Measurements from ENCODE around the gene GLI3. TPM values are rescaled to one million over a fixed set of nuclear protein-coding genes. Genes with fewer than 3 reads are reported as not detected.

The GLI3 gene
- 24.5 TPM for polyA plus RNA-seq (2012; ENCODE audit: insufficient read length, low read depth)

GRCh38 chr7:42236976-42237810, at the start of gene GLI3:
TSS of gene GLI3 (minus strand) at chr7:42237209. CDS start at chr7:42223253, 13,956 bp downstream.
- TF ChIP-seq TAF1 (IDR thresholded peaks at IDR 0.05; ENCODE audit: borderline replicate concordance, insufficient read depth, low read length) = 0 out of 2 replicates have a peak, but pooled peaks have one; percentile 44
- TF ChIP-seq REST (IDR thresholded peaks at IDR 0.05; ENCODE audit: insufficient read depth in 1 of 2, low read depth in 2 of 2, low read length in 2 of 2) = peak in 1 of 2 experiments; percentile 9; a peak in 1 of 4 replicates
- TF ChIP-seq POLR2AphosphoS5 (IDR thresholded peaks at IDR 0.05; ENCODE audit: low read depth, low read length) = peak; percentile 70
- TF ChIP-seq FOXP2 (optimal IDR thresholded peaks at IDR 0.05; ENCODE audit: borderline replicate concordance, extremely low read depth, extremely low read length, insufficient read depth) = peak; percentile 81
- no peak for TF ChIP-seq SIN3A (IDR thresholded peaks at IDR 0.05; ENCODE audit: borderline replicate concordance, insufficient read depth, low read length)

GRCh38 chr7:42285383-42285824, 48.4 kb upstream of the GLI3 start:
- TF ChIP-seq REST (IDR thresholded peaks at IDR 0.05; ENCODE audit: insufficient read depth in 1 of 2, low read depth in 2 of 2, low read length in 2 of 2) (no peak), SIN3A (IDR thresholded peaks at IDR 0.05; ENCODE audit: borderline replicate concordance, insufficient read depth, low read length) (no peak), FOXP2 (optimal IDR thresholded peaks at IDR 0.05; ENCODE audit: borderline replicate concordance, extremely low read depth, extremely low read length, insufficient read depth) (no peak), TAF1 (IDR thresholded peaks at IDR 0.05; ENCODE audit: borderline replicate concordance, insufficient read depth, low read length) (no peak), POLR2AphosphoS5 (IDR thresholded peaks at IDR 0.05; ENCODE audit: low read depth, low read length) (no peak)

GRCh38 chr7:42283553-42283952, 46.5 kb upstream of the GLI3 start:
- TF ChIP-seq FOXP2 (optimal IDR thresholded peaks at IDR 0.05; ENCODE audit: borderline replicate concordance, extremely low read depth, extremely low read length, insufficient read depth) (no peak), REST (IDR thresholded peaks at IDR 0.05; ENCODE audit: insufficient read depth in 1 of 2, low read depth in 2 of 2, low read length in 2 of 2) (no peak), SIN3A (IDR thresholded peaks at IDR 0.05; ENCODE audit: borderline replicate concordance, insufficient read depth, low read length) (no peak), POLR2AphosphoS5 (IDR thresholded peaks at IDR 0.05; ENCODE audit: low read depth, low read length) (no peak), TAF1 (IDR thresholded peaks at IDR 0.05; ENCODE audit: borderline replicate concordance, insufficient read depth, low read length) (no peak)

GRCh38 chr7:42278344-42278743, 41.3 kb upstream of the GLI3 start:
- TF ChIP-seq REST (IDR thresholded peaks at IDR 0.05; ENCODE audit: insufficient read depth in 1 of 2, low read depth in 2 of 2, low read length in 2 of 2) = no peak
- TF ChIP-seq FOXP2 (optimal IDR thresholded peaks at IDR 0.05; ENCODE audit: borderline replicate concordance, extremely low read depth, extremely low read length, insufficient read depth) = no peak
- TF ChIP-seq POLR2AphosphoS5 (IDR thresholded peaks at IDR 0.05; ENCODE audit: low read depth, low read length) = no peak
- TF ChIP-seq TAF1 (IDR thresholded peaks at IDR 0.05; ENCODE audit: borderline replicate concordance, insufficient read depth, low read length) = no peak
- TF ChIP-seq SIN3A (IDR thresholded peaks at IDR 0.05; ENCODE audit: borderline replicate concordance, insufficient read depth, low read length) = no peak
